SH-SY5Y (cell line): Measurements from ENCODE around the gene ARHGAP42.

Experiments
- GATA2 ChIP-seq: IDR thresholded peaks from 2 replicates; pipeline ENCODE4 v1.6.1; 2011; ENCODE audit warnings: mild to moderate bottlenecking, low read depth, low read length
- GATA3 ChIP-seq: IDR thresholded peaks from 2 replicates; pipeline ENCODE4 v1.6.1; 2011; ENCODE audit warnings: low read depth, mild to moderate bottlenecking, low read length, moderate library complexity

ARHGAP42 gene

DNA sequence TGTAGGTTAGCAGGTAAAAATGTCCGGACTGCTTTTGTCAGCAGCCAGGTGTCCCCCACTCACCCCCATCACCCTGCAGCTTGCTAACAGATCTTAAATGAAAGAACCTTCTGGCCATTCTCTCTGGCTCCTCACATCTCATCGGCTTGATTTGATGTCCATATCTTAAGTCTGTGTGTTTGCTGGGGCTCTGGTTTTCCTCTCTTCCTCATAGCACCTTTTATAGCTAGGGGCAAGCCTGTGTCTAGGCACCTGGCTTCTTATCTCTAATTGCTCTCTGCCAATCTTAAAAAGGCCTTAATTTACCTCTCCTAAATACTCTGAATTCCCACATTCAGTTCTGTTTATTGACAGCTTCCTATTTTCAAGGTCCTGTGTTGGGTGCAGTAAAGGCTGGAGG lies 72.0 kb downstream of the ARHGAP42 start:
- no peak for TF ChIP-seq GATA3
- TF ChIP-seq GATA2 = no peak

- TF ChIP-seq GATA2 = no peak
- TF ChIP-seq GATA3 = no peak
Measured at GRCh38 chr11:100759856-100760255, 72.8 kb downstream of the ARHGAP42 start.

DNA sequence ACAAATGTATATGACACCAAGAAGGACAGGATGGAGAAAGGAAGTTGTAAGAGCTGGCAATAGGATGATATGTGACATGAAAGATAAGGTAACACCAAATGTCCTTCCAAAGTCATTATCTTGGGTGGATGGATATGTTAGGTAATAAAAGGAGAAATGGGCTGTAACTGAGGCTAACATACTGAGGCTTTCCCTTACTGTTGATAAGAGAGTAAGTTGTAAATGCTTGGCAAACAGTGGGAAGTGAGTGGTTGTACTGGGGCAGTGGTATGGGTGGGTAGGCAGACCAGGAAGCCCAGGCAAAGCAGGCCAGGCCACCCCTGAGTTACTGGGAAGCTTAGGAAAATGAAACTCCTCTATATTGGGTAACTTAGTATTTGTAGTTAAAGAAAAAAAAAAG lies 73.7 kb downstream of the ARHGAP42 start:
- no peak for TF ChIP-seq GATA2
- TF ChIP-seq GATA3 = no peak

DNA sequence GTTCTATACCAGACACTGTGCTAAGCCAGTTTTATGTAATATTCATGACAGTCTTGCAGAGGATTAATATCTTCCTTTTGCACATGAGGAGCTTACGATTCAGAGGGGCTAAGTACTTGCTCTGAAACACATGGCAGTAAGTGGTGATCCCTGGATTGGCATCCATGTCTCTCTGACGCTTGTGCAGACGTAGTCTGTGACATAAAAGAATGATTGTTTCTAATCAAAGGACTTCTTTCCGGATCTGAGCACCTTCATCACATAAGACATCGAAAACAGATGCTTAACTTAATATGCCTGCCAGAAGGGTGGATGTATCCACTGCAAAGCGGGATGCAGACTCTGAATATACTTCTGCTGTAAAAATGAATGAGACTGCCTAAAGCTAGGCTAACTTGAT lies 74.8 kb downstream of the ARHGAP42 start:
- TF ChIP-seq GATA2 (no peak), GATA3 (no peak)

- TF ChIP-seq GATA2 = no peak
- TF ChIP-seq GATA3 = no peak
Measured at GRCh38 chr11:100766764-100767163, 79.7 kb downstream of the ARHGAP42 start.

DNA sequence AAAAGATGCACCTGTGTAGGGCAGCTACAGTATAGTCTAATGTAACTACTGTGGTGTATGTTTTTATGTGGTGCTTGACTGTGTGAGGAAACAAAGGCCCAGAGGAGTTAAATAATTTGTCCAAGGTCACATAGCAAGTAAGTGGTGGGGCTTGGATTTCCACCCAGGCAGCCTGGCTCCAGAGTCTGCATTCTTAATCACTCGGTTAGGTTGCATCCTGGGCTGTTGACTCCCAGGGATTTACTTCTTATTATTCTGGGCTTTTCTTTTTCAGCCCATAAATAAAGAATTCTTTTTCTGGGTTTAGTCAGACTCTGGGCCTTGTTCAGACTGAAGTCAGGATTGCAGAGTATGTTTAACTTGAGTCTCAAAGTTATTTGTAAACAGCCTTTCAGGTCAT lies 82.1 kb downstream of the ARHGAP42 start:
- TF ChIP-seq GATA2 = no peak
- TF ChIP-seq GATA3 = no peak

DNA sequence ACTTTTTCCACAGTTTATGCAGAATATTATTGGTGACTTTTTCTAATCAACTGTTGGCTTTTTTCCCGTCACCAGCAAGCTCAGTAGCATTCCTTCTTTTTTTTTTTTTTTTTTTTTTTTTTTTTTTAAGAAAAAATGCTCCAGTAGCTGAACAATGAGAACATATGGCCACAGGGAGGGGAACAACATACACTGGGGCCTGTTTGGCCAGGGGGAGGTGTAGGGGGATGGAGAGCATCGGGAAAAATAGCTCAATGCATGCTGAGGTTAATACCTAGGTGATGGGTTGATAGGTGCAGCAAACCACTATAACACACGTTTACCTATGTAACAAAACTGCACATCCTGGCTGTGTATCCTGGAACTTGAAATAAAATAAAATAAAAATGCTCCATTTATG lies 82.5 kb downstream of the ARHGAP42 start:
- TF ChIP-seq GATA3 = no peak
- TF ChIP-seq GATA2 = no peak

DNA sequence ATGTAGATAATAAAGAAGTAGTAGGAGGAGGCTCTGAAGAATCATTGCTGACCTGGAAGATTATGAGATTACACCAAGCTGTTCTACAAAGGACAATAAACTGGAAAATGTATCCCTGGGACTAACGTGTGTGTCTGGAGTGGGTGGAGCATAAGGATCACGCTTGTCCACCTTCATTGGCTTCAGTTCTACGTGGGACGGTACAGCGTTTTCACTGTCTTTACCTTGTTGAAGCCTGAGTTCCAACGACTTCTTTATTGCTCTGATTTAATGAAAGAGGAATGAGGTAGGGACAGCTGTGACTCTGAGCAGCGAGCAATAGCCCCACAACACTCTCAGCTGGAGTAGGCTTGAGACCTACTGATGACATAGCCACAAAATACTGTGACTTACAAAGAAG lies 87.0 kb downstream of the ARHGAP42 start:
- TF ChIP-seq GATA3 (no peak), GATA2 (no peak)

GRCh38 chr11:100774859-100775258 lies 87.8 kb downstream of the ARHGAP42 start:
- TF ChIP-seq GATA3 = no peak
- no peak for TF ChIP-seq GATA2

DNA sequence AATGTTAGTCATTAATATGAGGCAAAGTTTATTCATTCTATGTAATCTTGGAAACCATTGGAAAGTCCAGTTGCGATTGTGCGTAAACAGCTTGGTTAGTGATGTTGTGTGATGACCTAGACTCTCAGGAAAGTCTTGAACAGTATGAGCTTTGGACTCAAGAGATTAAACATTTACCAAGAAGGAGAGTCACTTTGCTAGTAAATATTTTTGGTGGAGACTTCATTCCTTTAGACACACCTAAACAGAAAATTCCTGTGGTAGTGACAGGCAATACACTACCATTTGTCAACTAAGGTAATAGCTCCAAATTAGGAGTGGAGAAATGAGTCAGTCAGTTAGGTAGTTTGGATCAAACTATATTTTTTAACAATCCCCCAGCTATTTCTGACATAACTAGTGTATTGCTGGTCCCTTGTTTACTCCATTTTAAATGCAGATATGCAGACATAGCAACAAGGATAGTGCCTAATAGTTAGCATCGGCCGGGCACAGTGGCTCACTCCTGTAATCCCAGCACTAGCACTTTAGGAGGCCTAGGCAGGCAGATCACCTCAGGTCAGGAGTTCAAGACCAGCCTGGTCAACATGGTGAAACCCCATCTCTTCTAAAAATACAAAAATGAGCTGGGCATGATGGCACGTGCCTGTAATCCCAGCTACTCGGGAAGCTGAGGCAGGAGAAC lies 89.3 kb downstream of the ARHGAP42 start:
- TF ChIP-seq GATA3 = no peak
- no peak for TF ChIP-seq GATA2

DNA sequence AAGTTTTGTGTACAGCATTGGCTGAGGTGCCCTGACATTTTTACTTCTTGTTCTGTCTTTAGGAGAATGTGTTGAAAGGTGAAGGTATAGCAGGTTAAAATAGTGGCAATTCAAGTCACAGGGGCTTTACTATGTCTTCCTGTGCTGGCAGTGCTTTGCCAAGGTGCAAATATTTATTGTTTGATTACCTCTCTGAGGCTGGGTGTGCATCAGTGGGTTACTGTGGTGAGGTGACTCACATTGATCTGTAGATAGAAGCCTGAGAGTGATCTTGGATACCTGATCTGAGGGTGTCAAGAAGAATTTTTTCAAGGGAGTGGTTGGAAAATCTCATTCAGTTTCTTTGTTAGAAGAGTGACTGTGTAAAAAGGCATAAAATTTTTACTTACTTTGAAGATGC lies 90.0 kb downstream of the ARHGAP42 start:
- no peak for TF ChIP-seq GATA2
- no peak for TF ChIP-seq GATA3

- TF ChIP-seq GATA2 (no peak), GATA3 (no peak)
Measured at GRCh38 chr11:100777736-100778135, 90.6 kb downstream of the ARHGAP42 start.

- no peak for TF ChIP-seq GATA3
- no peak for TF ChIP-seq GATA2
Measured at GRCh38 chr11:100778166-100778785, 91.2 kb downstream of the ARHGAP42 start.

GRCh38 chr11:100780470-100780869 lies 93.4 kb downstream of the ARHGAP42 start:
- TF ChIP-seq GATA2 (no peak), GATA3 (no peak)

DNA sequence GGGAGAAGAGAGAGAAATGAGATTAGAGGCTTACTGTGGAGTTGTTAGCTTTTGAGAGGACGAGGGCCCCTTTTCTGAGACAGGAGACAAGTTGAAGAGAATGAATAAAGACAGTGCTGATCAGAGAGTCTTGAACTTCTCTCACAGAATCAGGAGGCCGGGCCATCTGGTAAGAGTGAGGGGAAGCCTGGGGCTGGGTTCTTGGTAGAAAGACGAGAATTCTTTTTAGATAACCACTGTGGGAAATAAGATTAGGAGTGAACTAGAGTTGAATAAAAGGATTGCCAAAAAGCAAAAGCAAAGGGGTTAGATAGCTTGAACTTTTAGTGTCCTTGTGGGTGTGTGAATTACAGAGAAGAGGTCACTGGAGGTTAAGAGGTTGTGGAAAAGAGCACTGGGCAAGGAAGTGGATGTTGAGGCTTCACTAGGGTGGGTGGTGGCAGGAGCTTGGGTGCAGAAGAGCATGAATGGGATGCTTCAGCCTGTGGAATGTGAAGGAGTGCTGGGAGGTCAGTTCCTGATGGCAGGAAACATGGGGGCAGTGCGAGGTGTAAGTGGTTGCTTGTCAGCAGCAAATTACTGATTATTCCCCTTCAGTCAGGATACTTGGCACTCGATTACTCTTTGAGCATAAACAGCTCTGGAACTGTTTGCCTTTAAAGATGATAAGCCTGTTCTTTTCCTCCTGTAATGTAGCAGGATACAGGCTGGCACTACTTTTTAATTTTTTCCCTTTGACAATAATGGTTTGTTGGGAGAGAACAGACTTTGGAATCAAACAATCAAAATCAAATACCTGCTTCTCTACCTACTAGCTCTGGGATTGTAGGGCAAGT lies 98.3 kb downstream of the ARHGAP42 start:
- TF ChIP-seq GATA2 (no peak), GATA3 (no peak)
